ENCODE results near the gene SPRR1B. TPM values are rescaled to one million over a fixed set of nuclear protein-coding genes. Genes with fewer than 3 reads are reported as not detected.

The SPRR1B gene
- total RNA-seq, 1 experiment from 2014 or later, result not detected

- no peak overlapping the region for H2AFZ ChIP-seq (ENCODE audit: low read length)
- no peak overlapping the region for H3K4me3 Mint-ChIP-seq
- TF ChIP-seq CTCF (conservative IDR thresholded peaks at IDR 0.05), result no peak
Observed at GRCh38 chr1:152993186-152993585, 37.8 kb upstream of the SPRR1B start.

More at GRCh38 chr1:152993186-152993585, 37.8 kb upstream of the SPRR1B start:
- no peak overlapping the region for H2AK5ac ChIP-seq (ENCODE audit: insufficient read length, low read length)
- no peak overlapping the region for H3K18ac ChIP-seq (ENCODE audit: insufficient read length, low read depth, low read length)
- H2BK20ac ChIP-seq (ENCODE audit: low read depth, low read length, poor library complexity, severe bottlenecking), result no peak overlapping the region
- H3K23ac ChIP-seq (ENCODE audit: insufficient read length, low read depth, low read length), result no peak overlapping the region
- Mint-ChIP-seq H3K27ac (no peak overlapping the region), H3K27me3 (ENCODE audit: low read depth) (no peaks in the 10 kb centered on the region; the same call in 1 of the 2 replicates), H3K4me1 (peaks cover 10 to 17% of the 10 kb centered on the region in 2 experiments), H3K9me3 (peaks cover 8 to 9% of the 10 kb centered on the region in 2 experiments; a peak in 4 of 5 replicates), H3K36me3 (ENCODE audit: insufficient read depth in 1 of 3, low read depth in 3 of 3) (peaks cover 0 to 8% (median 0%) of the 10 kb centered on the region in 3 experiments; a peak in 3 of 7 replicates)
- no CpG with 5 or more reads among the region's 6 CpGs for WGBS (ENCODE audit: extremely low coverage, insufficient read length, low lambda C conversion rate)
- no peak overlapping the region for H4K8ac ChIP-seq (replicated peaks; ENCODE audit: insufficient read length, low read depth, low read length)
- no peak overlapping the region for H3K27ac ChIP-seq (ENCODE audit: insufficient read length, low read depth, low read length)
- no peaks in the 10 kb centered on the region for H4K20me1 ChIP-seq (ENCODE audit: control insufficient read depth, insufficient read depth, insufficient read length)
- H3T11ph ChIP-seq (ENCODE audit: low read length), result no peak overlapping the region
- H2BK15ac ChIP-seq (ENCODE audit: low read depth, low read length), result no peak overlapping the region
- no peak overlapping the region for H2BK12ac ChIP-seq (ENCODE audit: insufficient read length, low read depth, low read length)
- no peak overlapping the region for H4K5ac ChIP-seq (ENCODE audit: insufficient read length, low read depth, low read length)
- H3K79me2 ChIP-seq (ENCODE audit: insufficient read depth, low read length), result no peaks in the 10 kb centered on the region
- no peak overlapping the region for H3K4me2 ChIP-seq (ENCODE audit: insufficient read depth, insufficient read length, low read length)
- DNase-seq, result no peak
- no peaks in the 10 kb centered on the region; the same call in 1 of the 2 replicates for H3K27me3 ChIP-seq (ENCODE audit: insufficient read depth, low read length)
- H3K4me1 ChIP-seq (ENCODE audit: insufficient read depth, low read length), result no peaks in the 10 kb centered on the region
- H4K91ac ChIP-seq (ENCODE audit: insufficient read length, low read depth, low read length), result no peak overlapping the region
- H3K14ac ChIP-seq (ENCODE audit: insufficient read depth, low read length), result no peak overlapping the region; the same call in 1 of the 2 replicates
- H3K9me3 ChIP-seq (ENCODE audit: control insufficient read depth, low read depth, low read length), result no peaks in the 10 kb centered on the region
- no peak overlapping the region for H3K4ac ChIP-seq (ENCODE audit: low read depth, low read length)
- no peak overlapping the region for H2BK120ac ChIP-seq (ENCODE audit: low read depth, low read length, poor library complexity, severe bottlenecking)
- no peak overlapping the region for H3K56ac ChIP-seq (ENCODE audit: insufficient read length, low read depth, low read length)
- H3K79me1 ChIP-seq (ENCODE audit: insufficient read depth, low read depth, low read length, poor library complexity, severe bottlenecking), result no peaks in the 10 kb centered on the region
- H2BK5ac ChIP-seq (ENCODE audit: insufficient read length, low read length), result no peak overlapping the region
- H3K23me2 ChIP-seq (ENCODE audit: insufficient read length, low read depth, low read length, poor library complexity, severe bottlenecking), result no peaks in the 10 kb centered on the region
- no peak overlapping the region for H3K9ac ChIP-seq (ENCODE audit: extremely low read depth, insufficient read length, low read length)

Measured in H9 (cell line).